ENCODE measurements around the gene RASAL2.

Gene RASAL2

DNA sequence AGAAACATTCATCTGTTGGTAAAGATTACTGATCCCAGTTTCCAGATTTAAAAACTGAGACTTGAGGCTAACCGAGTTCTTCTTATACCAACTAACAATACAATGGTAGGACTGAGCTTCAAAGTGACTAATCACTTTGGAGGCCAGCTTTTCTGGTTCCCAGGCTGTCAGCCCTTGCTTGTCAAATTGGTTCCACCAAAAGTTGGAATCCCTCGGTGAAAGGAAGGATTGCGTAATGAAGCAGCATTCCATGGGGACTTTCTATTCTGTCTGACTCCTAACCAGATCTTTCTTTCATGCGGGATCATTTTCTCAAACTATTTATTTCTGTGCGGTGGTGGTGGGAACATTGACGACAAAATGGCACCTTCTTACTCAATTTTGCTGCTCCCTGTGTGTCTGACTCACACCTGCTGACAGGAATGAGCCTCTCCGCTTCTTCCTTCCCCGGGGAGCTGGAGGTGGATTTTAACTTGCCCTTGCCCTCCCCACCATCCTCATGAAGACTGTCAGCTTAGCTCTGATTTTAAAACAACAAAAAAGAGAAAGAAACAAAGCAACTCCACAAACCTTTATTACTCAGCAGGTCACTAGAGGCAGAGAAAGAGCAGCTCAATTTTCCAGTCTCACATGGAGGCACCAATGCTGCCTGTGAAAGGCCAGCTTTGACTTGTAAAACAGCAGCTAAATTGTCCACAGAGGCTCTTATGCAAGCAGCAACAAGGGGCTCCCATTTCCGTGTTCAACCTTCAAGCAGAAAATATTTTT, 32.9 kb upstream of the RASAL2 start:
- Histone ChIP-seq H3K4me3 (ENCODE audit: low read length) (no peak overlapping the region), H3K27me3 (ENCODE audit: low read depth, low read length) (no peaks in the 10 kb centered on the region), H3K36me3 (replicated peaks; ENCODE audit: low read depth, low read length) (no peaks in the 10 kb centered on the region), H2AFZ (ENCODE audit: low read depth, low read length) (peak overlapping the region; percentile 49), H4K20me1 (ENCODE audit: insufficient read depth, low read length) (no peaks in the 10 kb centered on the region), H3K4me1 (ENCODE audit: low read length) (peaks cover 12% of the 10 kb centered on the region), H3K9me3 (ENCODE audit: insufficient read depth, low read length) (no peaks in the 10 kb centered on the region), H3K9ac (ENCODE audit: low read length) (no peak overlapping the region), H3K27ac (ENCODE audit: low read length) (no peak overlapping the region), H3K4me2 (ENCODE audit: low read length) (no peak overlapping the region), H3K79me2 (ENCODE audit: low read length) (no peaks in the 10 kb centered on the region)
- TF ChIP-seq CTCF (IDR thresholded peaks at IDR 0.05; ENCODE audit: low read depth, low read length) (no peak), EZH2phosphoT487 (IDR thresholded peaks at IDR 0.05; ENCODE audit: low read depth) (no peak)

GRCh38 chr1:178061620-178062019, 32.3 kb upstream of the RASAL2 start:
- Histone ChIP-seq H3K4me1 (ENCODE audit: low read length) (peaks cover 12% of the 10 kb centered on the region), H3K4me2 (ENCODE audit: low read length) (no peak overlapping the region), H3K9ac (ENCODE audit: low read length) (no peak overlapping the region), H3K36me3 (replicated peaks; ENCODE audit: low read depth, low read length) (no peaks in the 10 kb centered on the region), H3K9me3 (ENCODE audit: insufficient read depth, low read length) (no peaks in the 10 kb centered on the region), H3K4me3 (ENCODE audit: low read length) (no peak overlapping the region), H3K27ac (ENCODE audit: low read length) (no peak overlapping the region), H3K27me3 (ENCODE audit: low read depth, low read length) (no peaks in the 10 kb centered on the region), H2AFZ (ENCODE audit: low read depth, low read length) (peak overlapping the region; percentile 49), H3K79me2 (ENCODE audit: low read length) (no peaks in the 10 kb centered on the region), H4K20me1 (ENCODE audit: insufficient read depth, low read length) (no peaks in the 10 kb centered on the region)
- TF ChIP-seq CTCF (IDR thresholded peaks at IDR 0.05; ENCODE audit: low read depth, low read length) (no peak), EZH2phosphoT487 (IDR thresholded peaks at IDR 0.05; ENCODE audit: low read depth) (no peak)

DNA sequence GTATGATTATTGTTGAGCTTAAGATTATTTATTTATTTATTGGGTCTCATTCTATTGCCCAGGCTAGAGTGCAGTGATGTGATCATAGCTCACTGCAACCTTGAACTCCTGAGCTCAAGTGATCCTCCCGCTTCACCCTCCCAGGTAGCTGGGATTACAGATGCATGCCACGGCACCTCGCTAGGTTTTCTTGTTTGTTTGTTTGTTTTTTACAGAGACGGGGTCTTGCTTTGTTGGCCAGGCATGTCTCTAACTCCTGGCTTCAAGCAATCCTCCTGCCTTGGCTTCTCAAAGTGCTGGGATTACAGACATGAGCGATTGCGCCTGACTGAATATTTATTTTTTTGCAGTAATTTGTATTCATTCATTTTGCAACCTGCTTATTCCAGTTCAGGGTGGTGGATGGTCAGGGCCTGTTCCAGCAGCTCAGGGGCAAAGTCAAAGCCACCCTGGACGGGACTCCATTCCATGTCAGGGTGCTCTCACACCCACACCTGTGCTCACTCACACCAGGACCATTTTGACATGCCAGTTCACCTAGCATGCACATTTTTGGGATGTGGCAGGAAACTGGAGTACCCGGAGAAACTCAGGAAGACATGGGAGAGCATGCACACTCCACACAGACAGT, 29.6 kb upstream of the RASAL2 start:
- no peaks in the 10 kb centered on the region for H3K79me2 ChIP-seq (ENCODE audit: low read length)
- no peaks in the 10 kb centered on the region for H3K36me3 ChIP-seq (replicated peaks; ENCODE audit: low read depth, low read length)
- H2AFZ ChIP-seq (ENCODE audit: low read depth, low read length), result no peak overlapping the region
- H3K27ac ChIP-seq (ENCODE audit: low read length), result no peak overlapping the region
- no peak overlapping the region for H3K4me2 ChIP-seq (ENCODE audit: low read length)
- H3K27me3 ChIP-seq (ENCODE audit: low read depth, low read length), result no peaks in the 10 kb centered on the region
- TF ChIP-seq CTCF (IDR thresholded peaks at IDR 0.05; ENCODE audit: low read depth, low read length), result no peak
- no peak for TF ChIP-seq EZH2phosphoT487 (IDR thresholded peaks at IDR 0.05; ENCODE audit: low read depth)
- H3K4me3 ChIP-seq (ENCODE audit: low read length), result no peak overlapping the region
- H3K4me1 ChIP-seq (ENCODE audit: low read length), result peaks cover 21% of the 10 kb centered on the region
- no peaks in the 10 kb centered on the region for H4K20me1 ChIP-seq (ENCODE audit: insufficient read depth, low read length)
- H3K9ac ChIP-seq (ENCODE audit: low read length), result no peak overlapping the region
- no peaks in the 10 kb centered on the region for H3K9me3 ChIP-seq (ENCODE audit: insufficient read depth, low read length)

GRCh38 chr1:178065250-178065649, 28.7 kb upstream of the RASAL2 start:
- TF ChIP-seq CTCF (IDR thresholded peaks at IDR 0.05; ENCODE audit: low read depth, low read length), result no peak
- no peak for TF ChIP-seq EZH2phosphoT487 (IDR thresholded peaks at IDR 0.05; ENCODE audit: low read depth)
- Histone ChIP-seq H3K4me1 (ENCODE audit: low read length) (peaks cover 21% of the 10 kb centered on the region), H3K9me3 (ENCODE audit: insufficient read depth, low read length) (no peaks in the 10 kb centered on the region), H4K20me1 (ENCODE audit: insufficient read depth, low read length) (no peaks in the 10 kb centered on the region), H3K4me3 (ENCODE audit: low read length) (no peak overlapping the region), H3K9ac (ENCODE audit: low read length) (no peak overlapping the region), H3K27me3 (ENCODE audit: low read depth, low read length) (no peaks in the 10 kb centered on the region), H3K79me2 (ENCODE audit: low read length) (no peaks in the 10 kb centered on the region), H3K4me2 (ENCODE audit: low read length) (no peak overlapping the region), H3K36me3 (replicated peaks; ENCODE audit: low read depth, low read length) (no peaks in the 10 kb centered on the region), H3K27ac (ENCODE audit: low read length) (no peak overlapping the region), H2AFZ (ENCODE audit: low read depth, low read length) (no peak overlapping the region)
